ENCODE results near the gene DEUP1. TPM values are rescaled to one million over a fixed set of nuclear protein-coding genes. Genes with fewer than 3 reads are reported as not detected.
A peak's percentile ranks its signal among the peaks of the same experiment; 100 is the strongest.

Gene DEUP1
- total and polyA plus RNA-seq, 9 of the 15 experiments (the other 6 are each of a cell fraction or from before 2014, with no cell fraction given): 1.4 to 10.9 (median 9.3) TPM

DNA sequence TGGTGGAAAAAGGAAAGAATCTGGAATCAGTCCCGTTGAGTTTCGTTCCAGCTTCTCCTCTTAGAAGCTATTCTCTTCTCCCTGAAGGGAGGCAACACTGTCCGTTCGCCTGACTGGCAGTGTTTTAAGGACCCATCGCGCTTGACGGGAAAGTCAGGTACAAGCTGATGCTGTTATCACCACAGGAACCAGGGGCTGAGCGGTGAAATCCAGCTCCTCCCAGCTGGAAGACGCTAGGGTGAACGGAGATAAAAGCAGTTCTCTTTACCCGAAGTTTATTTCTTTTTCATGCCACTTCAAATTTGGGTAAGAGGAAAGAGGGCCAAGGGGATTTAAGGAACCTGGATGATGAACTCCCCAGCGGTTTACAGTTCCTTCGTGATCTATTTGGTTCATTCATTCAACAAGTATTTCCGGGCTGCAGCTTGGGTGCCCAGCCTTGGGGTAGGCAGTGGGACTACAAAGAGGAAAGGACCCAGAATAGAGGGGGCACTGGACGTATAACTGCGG is 551 bp upstream of the DEUP1 start (continued):
- TF ChIP-seq ZFP1 (CRISPR knock-in tag; IDR thresholded peaks at IDR 0.05) (no peak), RBM14 (IDR thresholded peaks at IDR 0.05; ENCODE audit: borderline replicate concordance, insufficient read depth, low read depth, low read length) (no peak), ZNF583 (CRISPR knock-in tag; IDR thresholded peaks at IDR 0.05) (no peak), KHSRP (IDR thresholded peaks at IDR 0.05) (no peak), ZNF253 (CRISPR knock-in tag; conservative IDR thresholded peaks at IDR 0.05) (no peak), SMC3 (conservative IDR thresholded peaks at IDR 0.05; ENCODE audit: insufficient read depth, low read depth, low read length) (no peak), NELFE (IDR thresholded peaks at IDR 0.05; ENCODE audit: insufficient read depth, insufficient read length) (no peak), HDAC1 (IDR thresholded peaks at IDR 0.05) (no peak), RBM25 (IDR thresholded peaks at IDR 0.05; ENCODE audit: low read depth, low read length, severe bottlenecking) (no peak), BRD9 (IDR thresholded peaks at IDR 0.05; ENCODE audit: low read depth, partially characterized antibody) (peak; percentile 26), ZFP36 (IDR thresholded peaks at IDR 0.05; ENCODE audit: low read depth, low read length, partially characterized antibody) (no peak), FOXK1 (CRISPR knock-in tag; IDR thresholded peaks at IDR 0.05; ENCODE audit: borderline replicate concordance) (no peak), JUNB (CRISPR knock-in tag; conservative IDR thresholded peaks at IDR 0.05) (no peak), PML (IDR thresholded peaks at IDR 0.05; ENCODE audit: low read length) (0 out of 2 replicates have a peak, but pooled peaks have one; percentile 30), KAT2B (IDR thresholded peaks at IDR 0.05; ENCODE audit: low read depth, low read length) (no peak), SRSF9 (IDR thresholded peaks at IDR 0.05; ENCODE audit: borderline replicate concordance, low read depth, low read length) (no peak), FOSL1 (tag; conservative IDR thresholded peaks at IDR 0.05) (0 out of 2 replicates have a peak, but pooled peaks have one; percentile 26), DPF2 (IDR thresholded peaks at IDR 0.05) (0 out of 2 replicates have a peak, but pooled peaks have one; percentile 25), CHD1 (IDR thresholded peaks at IDR 0.05; ENCODE audit: low read length) (no peak), ZBTB7A (IDR thresholded peaks at IDR 0.05; ENCODE audit: borderline replicate concordance, control insufficient read depth, low read depth, low read length) (no peak), ZNF830 (CRISPR knock-in tag; IDR thresholded peaks at IDR 0.05) (no peak), ZNF217 (CRISPR knock-in tag; IDR thresholded peaks at IDR 0.05) (no peak)
- TF ChIP-seq, protein P1, sequence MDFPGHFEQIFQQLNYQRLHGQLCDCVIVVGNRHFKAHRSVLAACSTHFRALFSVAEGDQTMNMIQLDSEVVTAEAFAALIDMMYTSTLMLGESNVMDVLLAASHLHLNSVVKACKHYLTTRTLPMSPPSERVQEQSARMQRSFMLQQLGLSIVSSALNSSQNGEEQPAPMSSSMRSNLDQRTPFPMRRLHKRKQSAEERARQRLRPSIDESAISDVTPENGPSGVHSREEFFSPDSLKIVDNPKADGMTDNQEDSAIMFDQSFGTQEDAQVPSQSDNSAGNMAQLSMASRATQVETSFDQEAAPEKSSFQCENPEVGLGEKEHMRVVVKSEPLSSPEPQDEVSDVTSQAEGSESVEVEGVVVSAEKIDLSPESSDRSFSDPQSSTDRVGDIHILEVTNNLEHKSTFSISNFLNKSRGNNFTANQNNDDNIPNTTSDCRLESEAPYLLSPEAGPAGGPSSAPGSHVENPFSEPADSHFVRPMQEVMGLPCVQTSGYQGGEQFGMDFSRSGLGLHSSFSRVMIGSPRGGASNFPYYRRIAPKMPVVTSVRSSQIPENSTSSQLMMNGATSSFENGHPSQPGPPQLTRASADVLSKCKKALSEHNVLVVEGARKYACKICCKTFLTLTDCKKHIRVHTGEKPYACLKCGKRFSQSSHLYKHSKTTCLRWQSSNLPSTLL (IDR thresholded peaks at IDR 0.05): no peak
- TF ChIP-seq, protein P2, sequence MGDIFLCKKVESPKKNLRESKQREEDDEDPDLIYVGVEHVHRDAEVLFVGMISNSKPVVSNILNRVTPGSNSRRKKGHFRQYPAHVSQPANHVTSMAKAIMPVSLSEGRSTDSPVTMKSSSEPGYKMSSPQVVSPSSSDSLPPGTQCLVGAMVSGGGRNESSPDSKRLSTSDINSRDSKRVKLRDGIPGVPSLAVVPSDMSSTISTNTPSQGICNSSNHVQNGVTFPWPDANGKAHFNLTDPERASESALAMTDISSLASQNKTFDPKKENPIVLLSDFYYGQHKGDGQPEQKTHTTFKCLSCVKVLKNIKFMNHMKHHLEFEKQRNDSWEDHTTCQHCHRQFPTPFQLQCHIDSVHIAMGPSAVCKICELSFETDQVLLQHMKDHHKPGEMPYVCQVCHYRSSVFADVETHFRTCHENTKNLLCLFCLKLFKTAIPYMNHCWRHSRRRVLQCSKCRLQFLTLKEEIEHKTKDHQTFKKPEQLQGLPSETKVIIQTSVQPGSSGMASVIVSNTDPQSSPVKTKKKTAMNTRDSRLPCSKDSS (IDR thresholded peaks at IDR 0.05; ENCODE audit: low read depth, partially characterized antibody): no peak
